KOPT-K1 (cell line): ENCODE data around the gene TSHR.
"Not testable (repeated sequence)": the region's sequence is repeated elsewhere in the genome, so short reads cannot be mapped to it uniquely, and the experiment has no call there.

ENCODE experiments used
- H3K27ac ChIP-seq: fragments of 200-600 bp; sonication (generic); 2 replicates; pipeline ENCODE4 v1.5.1; 2016; ENCODE audit warnings: antibody characterized with exemption, mild to moderate bottlenecking, low read depth, low read length; ENCODE audit not compliant: poor library complexity, severe bottlenecking
- H3K36me3 ChIP-seq: fragments of 200-600 bp; sonication (generic); 2 replicates; pipeline ENCODE4 v1.5.1; 2017; ENCODE audit warnings: antibody characterized with exemption, mild to moderate bottlenecking, low read length, moderate library complexity; ENCODE audit not compliant: insufficient read depth
- H3K9me3 ChIP-seq: fragments of 200-600 bp; sonication (generic); 2 replicates; pipeline ENCODE4 v1.5.1; 2017; ENCODE audit warnings: antibody characterized with exemption, low read length, mild to moderate bottlenecking; ENCODE audit not compliant: insufficient read depth, poor library complexity, severe bottlenecking

Gene TSHR

GRCh38 chr14:80955416-80955941 is at the start of gene TSHR:
Gene TSHR (plus strand): TSS chr14:80955621. CDS start chr14:80955681, 60 bp downstream.
- peaks cover 13% of the 10 kb centered on the region; the same call in 1 of the 2 replicates for H3K36me3 ChIP-seq
- H3K9me3 ChIP-seq, result peaks cover 11% of the 10 kb centered on the region
- H3K27ac ChIP-seq, result peak within 1 kb of the TSS; percentile 98

- Histone ChIP-seq H3K27ac (no peak overlapping the region), H3K36me3 (peaks cover 45% of the 10 kb centered on the region)
Measured at GRCh38 chr14:80906336-80906735, 49.1 kb upstream of the TSHR start.

GRCh38 chr14:80906946-80907345 is 48.5 kb upstream of the TSHR start:
- Histone ChIP-seq H3K36me3 (peaks cover 41% of the 10 kb centered on the region), H3K9me3 (no peaks in the 10 kb centered on the region), H3K27ac (no peak overlapping the region)

More at GRCh38 chr14:80906336-80906735, 49.1 kb upstream of the TSHR start:
- no peaks in the 10 kb centered on the region for H3K9me3 ChIP-seq

- not testable (repeated sequence) for H3K9me3 ChIP-seq, H3K27ac ChIP-seq
- peaks cover 55% of the 10 kb centered on the region for H3K36me3 ChIP-seq
Measured at GRCh38 chr14:80912013-80912412, 43.4 kb upstream of the TSHR start.

- no peaks in the 10 kb centered on the region for H3K9me3 ChIP-seq
- H3K27ac ChIP-seq, result no peak overlapping the region
- H3K36me3 ChIP-seq, result peaks cover 19% of the 10 kb centered on the region
Measured at GRCh38 chr14:80919622-80920021, 35.8 kb upstream of the TSHR start.

- Histone ChIP-seq H3K36me3 (no peaks in the 10 kb centered on the region), H3K27ac (no peak overlapping the region), H3K9me3 (no peaks in the 10 kb centered on the region)
Measured at GRCh38 chr14:80923368-80923767, 32.1 kb upstream of the TSHR start.

GRCh38 chr14:80924365-80925103 is 30.9 kb upstream of the TSHR start:
- H3K36me3 ChIP-seq, result peaks cover 5% of the 10 kb centered on the region
- no peak overlapping the region for H3K27ac ChIP-seq
- H3K9me3 ChIP-seq, result peaks cover 10% of the 10 kb centered on the region

GRCh38 chr14:80926397-80927082 is 28.9 kb upstream of the TSHR start:
- H3K9me3 ChIP-seq, result peaks cover 11% of the 10 kb centered on the region
- peaks cover 8% of the 10 kb centered on the region for H3K36me3 ChIP-seq
- no peak overlapping the region for H3K27ac ChIP-seq

- peaks cover 8% of the 10 kb centered on the region for H3K36me3 ChIP-seq
- peaks cover 11% of the 10 kb centered on the region for H3K9me3 ChIP-seq
Measured at GRCh38 chr14:80927083-80927989, 28.1 kb upstream of the TSHR start.

GRCh38 chr14:80930095-80930494 is 25.3 kb upstream of the TSHR start:
- H3K9me3 ChIP-seq, result peaks cover 11% of the 10 kb centered on the region
- H3K27ac ChIP-seq, result peak overlapping the region; percentile 47
- H3K36me3 ChIP-seq, result peaks cover 8% of the 10 kb centered on the region

More at GRCh38 chr14:80927083-80927989, 28.1 kb upstream of the TSHR start:
- no peak overlapping the region for H3K27ac ChIP-seq

GRCh38 chr14:80930836-80931389 is 24.5 kb upstream of the TSHR start:
- Histone ChIP-seq H3K36me3 (peaks cover 11% of the 10 kb centered on the region), H3K27ac (peak overlapping the region; percentile 47), H3K9me3 (peaks cover 11% of the 10 kb centered on the region)

- Histone ChIP-seq H3K36me3 (peaks cover 14% of the 10 kb centered on the region), H3K9me3 (peaks cover 11% of the 10 kb centered on the region), H3K27ac (no peak overlapping the region)
Measured at GRCh38 chr14:80933282-80933681, 22.1 kb upstream of the TSHR start.

- Histone ChIP-seq H3K27ac (no peak overlapping the region), H3K36me3 (peaks cover 18% of the 10 kb centered on the region), H3K9me3 (peaks cover 10% of the 10 kb centered on the region)
Measured at GRCh38 chr14:80933686-80934085, 21.7 kb upstream of the TSHR start.

GRCh38 chr14:80940146-80940545 is 15.3 kb upstream of the TSHR start:
- Histone ChIP-seq H3K36me3 (peaks cover 26% of the 10 kb centered on the region), H3K27ac (no peak overlapping the region), H3K9me3 (peaks cover 3% of the 10 kb centered on the region)
